ENCODE results near the gene STRN. TPM values are rescaled to one million over a fixed set of nuclear protein-coding genes. Genes with fewer than 3 reads are reported as not detected.

STRN gene
- total and polyA plus RNA-seq, 2 donors (not counting 1 experiment from before 2014, with no cell fraction given) = 13.7 to 19.9 TPM

DNA sequence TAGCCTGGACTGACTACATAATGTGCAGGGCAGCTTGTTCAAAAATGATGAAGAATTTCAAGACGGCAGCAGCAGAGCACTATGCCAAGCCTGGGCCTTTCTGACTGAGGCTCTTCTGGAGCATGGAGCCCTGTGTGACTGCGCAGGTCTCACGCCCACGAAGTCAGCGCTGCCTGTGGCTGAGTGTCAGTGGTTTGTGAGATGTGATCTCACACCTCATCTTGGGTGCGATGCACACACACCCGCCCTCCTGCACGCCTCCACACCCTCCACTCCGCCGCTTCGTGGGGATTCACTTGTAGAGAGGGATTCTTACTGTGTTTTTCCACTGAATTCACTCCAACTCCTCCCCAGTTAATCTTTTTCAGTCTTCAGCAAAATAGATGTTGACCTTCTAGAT, 166.0 kb downstream of the STRN start:
- Histone ChIP-seq H3K27ac (ENCODE audit: insufficient read depth, low read length) (no peak overlapping the region), H3K4me3 (replicated peaks in 1 of 4; ENCODE audit: control extremely low read depth in 1 of 4, insufficient read depth in 1 of 4, low read depth in 3 of 4, low read length in 4 of 4) (no peak overlapping the region), H3K4me1 (ENCODE audit: control insufficient read depth, extremely low read depth, insufficient read depth, low read length) (no peaks in the 10 kb centered on the region), H3K79me2 (ENCODE audit: control insufficient read depth, insufficient read depth, low read length) (no peaks in the 10 kb centered on the region), H2AFZ (ENCODE audit: low read length) (no peak overlapping the region), H4K20me1 (ENCODE audit: control insufficient read depth, extremely low read depth, insufficient read depth, low read length) (no peaks in the 10 kb centered on the region), H3K9me3 (ENCODE audit: control insufficient read depth, insufficient read depth, low read depth, low read length) (no peaks in the 10 kb centered on the region), H3K27me3 (ENCODE audit: control insufficient read depth, insufficient read depth, low read length) (peaks cover 2% of the 10 kb centered on the region), H3K4me2 (ENCODE audit: extremely low read depth, insufficient read depth, low read length) (no peak overlapping the region), H3K9ac (ENCODE audit: insufficient read depth, low read length) (no peak overlapping the region), H3K36me3 (ENCODE audit: control insufficient read depth, insufficient read depth, low read length) (no peaks in the 10 kb centered on the region)
- no peak for DNase-seq (ENCODE audit: low read depth in 2 of 2)
- TF ChIP-seq EZH2 (IDR thresholded peaks at IDR 0.05; ENCODE audit: low read length, missing control alignments) = no peak
- TF ChIP-seq, protein P1, sequence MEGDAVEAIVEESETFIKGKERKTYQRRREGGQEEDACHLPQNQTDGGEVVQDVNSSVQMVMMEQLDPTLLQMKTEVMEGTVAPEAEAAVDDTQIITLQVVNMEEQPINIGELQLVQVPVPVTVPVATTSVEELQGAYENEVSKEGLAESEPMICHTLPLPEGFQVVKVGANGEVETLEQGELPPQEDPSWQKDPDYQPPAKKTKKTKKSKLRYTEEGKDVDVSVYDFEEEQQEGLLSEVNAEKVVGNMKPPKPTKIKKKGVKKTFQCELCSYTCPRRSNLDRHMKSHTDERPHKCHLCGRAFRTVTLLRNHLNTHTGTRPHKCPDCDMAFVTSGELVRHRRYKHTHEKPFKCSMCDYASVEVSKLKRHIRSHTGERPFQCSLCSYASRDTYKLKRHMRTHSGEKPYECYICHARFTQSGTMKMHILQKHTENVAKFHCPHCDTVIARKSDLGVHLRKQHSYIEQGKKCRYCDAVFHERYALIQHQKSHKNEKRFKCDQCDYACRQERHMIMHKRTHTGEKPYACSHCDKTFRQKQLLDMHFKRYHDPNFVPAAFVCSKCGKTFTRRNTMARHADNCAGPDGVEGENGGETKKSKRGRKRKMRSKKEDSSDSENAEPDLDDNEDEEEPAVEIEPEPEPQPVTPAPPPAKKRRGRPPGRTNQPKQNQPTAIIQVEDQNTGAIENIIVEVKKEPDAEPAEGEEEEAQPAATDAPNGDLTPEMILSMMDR (conservative IDR thresholded peaks at IDR 0.05 in 1 of 2, IDR thresholded peaks at IDR 0.05 in 1 of 2; ENCODE audit: low read depth in 1 of 2, low read length in 2 of 2) = no peak

DNA sequence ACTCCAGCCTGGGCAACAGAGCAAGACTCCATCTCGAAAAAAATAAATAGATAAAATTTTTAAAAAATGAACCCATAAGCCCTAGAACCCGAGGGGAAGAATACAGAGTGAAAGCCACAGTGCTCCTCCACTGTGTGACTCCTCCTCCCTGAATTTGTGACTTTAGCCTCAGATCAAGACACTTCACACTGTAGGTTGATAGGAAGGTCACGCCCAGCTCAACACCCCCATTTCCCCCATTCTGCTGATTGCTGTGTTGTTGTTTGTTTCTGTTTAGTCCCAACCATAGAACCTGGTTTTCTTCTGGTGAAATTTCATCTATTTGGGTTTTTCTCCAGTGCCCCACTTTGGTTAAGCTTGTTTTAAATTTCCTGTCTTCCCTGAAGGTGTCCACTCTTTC, 167.6 kb downstream of the STRN start:
- Histone ChIP-seq H3K9me3 (ENCODE audit: control insufficient read depth, insufficient read depth, low read depth, low read length) (no peaks in the 10 kb centered on the region), H3K4me2 (ENCODE audit: extremely low read depth, insufficient read depth, low read length) (no peak overlapping the region), H3K4me1 (ENCODE audit: control insufficient read depth, extremely low read depth, insufficient read depth, low read length) (no peaks in the 10 kb centered on the region), H3K9ac (ENCODE audit: insufficient read depth, low read length) (no peak overlapping the region), H3K79me2 (ENCODE audit: control insufficient read depth, insufficient read depth, low read length) (no peaks in the 10 kb centered on the region), H3K36me3 (ENCODE audit: control insufficient read depth, insufficient read depth, low read length) (no peaks in the 10 kb centered on the region), H4K20me1 (ENCODE audit: control insufficient read depth, extremely low read depth, insufficient read depth, low read length) (no peaks in the 10 kb centered on the region), H3K27ac (ENCODE audit: insufficient read depth, low read length) (no peak overlapping the region), H3K4me3 (replicated peaks in 1 of 4; ENCODE audit: control extremely low read depth in 1 of 4, insufficient read depth in 1 of 4, low read depth in 3 of 4, low read length in 4 of 4) (no peak overlapping the region), H3K27me3 (ENCODE audit: control insufficient read depth, insufficient read depth, low read length) (peaks cover 2% of the 10 kb centered on the region), H2AFZ (ENCODE audit: low read length) (no peak overlapping the region)
- no peak for TF ChIP-seq EZH2 (IDR thresholded peaks at IDR 0.05; ENCODE audit: low read length, missing control alignments)
- TF ChIP-seq, protein P1 (conservative IDR thresholded peaks at IDR 0.05 in 1 of 2, IDR thresholded peaks at IDR 0.05 in 1 of 2; ENCODE audit: low read depth in 1 of 2, low read length in 2 of 2) = no peak
- DNase-seq (ENCODE audit: low read depth in 2 of 2) = no peak

DNA sequence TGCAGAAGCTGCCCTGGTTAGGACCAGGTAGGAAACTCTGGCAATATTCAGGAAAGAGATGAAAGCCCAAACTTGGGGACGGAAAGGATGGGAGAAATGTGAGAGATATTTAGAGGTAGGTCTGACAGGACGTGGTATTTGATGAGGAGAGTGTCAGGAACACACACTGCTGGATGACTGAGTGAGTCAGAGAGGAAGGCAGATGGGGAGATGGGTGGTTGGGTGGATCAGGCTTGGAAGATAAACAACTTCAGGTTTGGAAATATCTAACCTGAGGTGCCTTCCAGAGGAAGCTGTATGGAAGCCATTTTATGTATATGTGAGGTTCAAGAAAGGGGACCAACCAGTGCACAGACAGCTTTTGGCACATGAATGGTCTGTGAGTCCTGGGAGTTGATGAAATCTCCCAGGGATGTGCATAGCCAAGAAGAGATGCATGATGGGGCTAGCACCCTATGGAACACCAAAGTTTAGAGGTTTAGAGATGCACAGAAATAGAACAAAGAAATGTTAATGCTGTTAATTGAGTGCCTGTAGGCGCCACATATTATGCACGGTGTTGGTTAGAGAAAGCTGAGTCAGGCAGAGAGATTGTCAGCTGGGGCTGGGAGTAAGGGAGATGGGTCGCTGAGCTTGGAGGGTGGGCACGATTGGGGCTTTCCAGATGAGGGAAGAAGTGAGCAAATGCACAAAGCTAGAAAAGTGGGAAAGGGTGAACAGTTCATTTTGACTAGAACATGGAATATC, 168.8 kb downstream of the STRN start:
- no peaks in the 10 kb centered on the region for H3K36me3 ChIP-seq (ENCODE audit: control insufficient read depth, insufficient read depth, low read length)
- no peak overlapping the region for H2AFZ ChIP-seq (ENCODE audit: low read length)
- H3K79me2 ChIP-seq (ENCODE audit: control insufficient read depth, insufficient read depth, low read length) = no peaks in the 10 kb centered on the region
- no peaks in the 10 kb centered on the region for H3K9me3 ChIP-seq (ENCODE audit: control insufficient read depth, insufficient read depth, low read depth, low read length)
- no peaks in the 10 kb centered on the region for H4K20me1 ChIP-seq (ENCODE audit: control insufficient read depth, extremely low read depth, insufficient read depth, low read length)
- no peak overlapping the region for H3K27ac ChIP-seq (ENCODE audit: insufficient read depth, low read length)
- no peak overlapping the region for H3K9ac ChIP-seq (ENCODE audit: insufficient read depth, low read length)
- no peak overlapping the region for H3K4me3 ChIP-seq (replicated peaks in 1 of 4; ENCODE audit: control extremely low read depth in 1 of 4, insufficient read depth in 1 of 4, low read depth in 3 of 4, low read length in 4 of 4)
- no peak for TF ChIP-seq EZH2 (IDR thresholded peaks at IDR 0.05; ENCODE audit: low read length, missing control alignments)
- TF ChIP-seq, protein P1 (conservative IDR thresholded peaks at IDR 0.05 in 1 of 2, IDR thresholded peaks at IDR 0.05 in 1 of 2; ENCODE audit: low read depth in 1 of 2, low read length in 2 of 2) = no peak
- peaks cover 2% of the 10 kb centered on the region for H3K27me3 ChIP-seq (ENCODE audit: control insufficient read depth, insufficient read depth, low read length)
- H3K4me1 ChIP-seq (ENCODE audit: control insufficient read depth, extremely low read depth, insufficient read depth, low read length) = no peaks in the 10 kb centered on the region
- H3K4me2 ChIP-seq (ENCODE audit: extremely low read depth, insufficient read depth, low read length) = no peak overlapping the region
- DNase-seq (ENCODE audit: low read depth in 2 of 2) = no peak

Other genes starting within 250 kb of the STRN start
- 16.7 and 22.0 TPM in 2 replicates for gene HEATR5B, start 117.8 kb upstream of the STRN start, total RNA-seq
- 11.5 and 15.7 TPM in 2 replicates for gene HEATR5B, start 117.8 kb upstream of the STRN start, polyA plus RNA-seq
- 5.9 and 6.4 TPM in 2 replicates for gene GPATCH11, start 118.0 kb upstream of the STRN start, total RNA-seq
- gene GPATCH11, start 118.0 kb upstream of the STRN start, polyA plus RNA-seq = 7.2 and 7.9 TPM in 2 replicates
- gene EIF2AK2, start 190.4 kb upstream of the STRN start, total RNA-seq = 27.7 and 32.0 TPM in 2 replicates
- 28.8 and 39.9 TPM in 2 replicates for gene EIF2AK2, start 190.4 kb upstream of the STRN start, polyA plus RNA-seq
- not detected in 2 replicates for gene SULT6B1, start 222.1 kb upstream of the STRN start, total RNA-seq
- not detected in 2 replicates for gene SULT6B1, start 222.1 kb upstream of the STRN start, polyA plus RNA-seq
- gene CEBPZOS, start 230.0 kb upstream of the STRN start, total RNA-seq = 12.6 and 16.8 TPM in 2 replicates
- 50.0 and 55.3 TPM in 2 replicates for gene CEBPZOS, start 230.0 kb upstream of the STRN start, polyA plus RNA-seq